Natural killer cell (primary cell): Measurements from ENCODE around the gene PAX2. TPM values are rescaled to one million over a fixed set of nuclear protein-coding genes. Genes with fewer than 3 reads are reported as not detected.

Source experiments
- ATAC-seq, 3 donors: fragments of 150-1000 bp in 2 of 3; fragments of 200-7000 bp in 1 of 3; cut with Tn5 transposase; 1 replicate in 1 of 3; 2 replicates in 2 of 3; pipeline ENCODE4 v1.10.0; 2021; ENCODE audit warnings: mild to moderate bottlenecking in 2 of 3, moderate library complexity in 2 of 3
- DNase-seq, 2 donors: peaks; one replicate each; pipeline versions ENCODE4 v3.0.0 to v3.0.0-alpha.2; 2013 to 2021; ENCODE audit warnings: mixed read lengths in 1 of 2
- H3K27ac ChIP-seq: one replicate; pipeline ENCODE4 v1.5.1; 2013; ENCODE audit warnings: mild to moderate bottlenecking, low read length
- H3K27me3 ChIP-seq: one replicate; pipeline ENCODE4 v1.6.1; 2013; ENCODE audit warnings: low read length; ENCODE audit not compliant: control insufficient read depth, insufficient read depth
- H3K36me3 ChIP-seq: one replicate; pipeline ENCODE4 v1.6.1; 2013; ENCODE audit warnings: low read length; ENCODE audit not compliant: control insufficient read depth, insufficient read depth
- H3K4me1 ChIP-seq: one replicate; pipeline ENCODE4 v1.6.1; 2013; ENCODE audit warnings: low read length; ENCODE audit not compliant: control insufficient read depth, insufficient read depth
- H3K4me3 ChIP-seq: one replicate; pipeline ENCODE4 v1.5.1; 2013; ENCODE audit warnings: low read length
- H3K9me3 ChIP-seq: one replicate; pipeline ENCODE4 v1.6.1; 2013; ENCODE audit warnings: low read length; ENCODE audit not compliant: control insufficient read depth, insufficient read depth
- H3K27ac Mint-ChIP-seq, 2 donors: one replicate each; pipeline ENCODE4 v1.8.0; 2022; ENCODE audit warnings: mild to moderate bottlenecking in 2 of 2, mixed read lengths in 2 of 2, moderate library complexity in 1 of 2
- H3K27me3 Mint-ChIP-seq, 2 donors: one replicate each; pipeline ENCODE4 v1.8.0; 2022; ENCODE audit warnings: low read depth in 2 of 2, mixed read lengths in 2 of 2
- H3K36me3 Mint-ChIP-seq: one replicate; pipeline ENCODE4 v1.8.0; 2022; ENCODE audit warnings: mixed read lengths
- H3K4me1 Mint-ChIP-seq, 2 donors: one replicate each; pipeline ENCODE4 v1.8.0; 2022; ENCODE audit warnings: mixed read lengths in 2 of 2
- H3K4me3 Mint-ChIP-seq: one replicate; pipeline ENCODE4 v1.8.0; 2022; ENCODE audit warnings: mild to moderate bottlenecking, moderate library complexity, mixed read lengths
- H3K9me3 Mint-ChIP-seq, 2 donors: one replicate each; pipeline ENCODE4 v1.8.0; 2022; ENCODE audit warnings: mixed read lengths in 2 of 2
- CTCF ChIP-seq: fragments of 200-600 bp; IDR thresholded peaks from one replicate; pipeline ENCODE4 v1.8.0; 2022; ENCODE audit warnings: antibody characterized with exemption
- WGBS: methylation state at CpG from one replicate; pipeline ENCODE4 v1.1.7; 2013; ENCODE audit warnings: missing lambda C conversion rate; ENCODE audit not compliant: insufficient coverage; 5-methylcytosine and 5-hydroxymethylcytosine counted together
- intact Hi-C: fragments of 100-400 bp; cut with micrococcal nuclease; formaldehyde crosslinking; loops from one replicate; pipeline ENCODE4 v1.14.2; 2022
- total RNA-seq, 4 donors: library from RNA; stranded (reverse); fragments of 120-200 nt in 1 of 4; gene quantifications; one replicate each; pipeline versions ENCODE4 v1.2.3 to v1.2.4, GENCODE V29; 2013 to 2022

Gene PAX2
- total RNA-seq, 3 donors from 2014 or later (not counting 1 experiment from before 2014, with no cell fraction given): not detected

GRCh38 chr10:100816671-100817070 is 71.3 kb downstream of the PAX2 start:
- Histone ChIP-seq H3K27ac (no peak overlapping the region), H3K27me3 (peaks cover 9% of the 10 kb centered on the region), H3K9me3 (no peaks in the 10 kb centered on the region), H3K36me3 (no peaks in the 10 kb centered on the region), H3K4me3 (no peak overlapping the region), H3K4me1 (no peaks in the 10 kb centered on the region)
- TF ChIP-seq CTCF: no peak
- DNase-seq (no peak), ATAC-seq (no peak)
- Mint-ChIP-seq H3K4me1 (no peaks in the 10 kb centered on the region), H3K4me3 (no peak overlapping the region), H3K27ac (no peak overlapping the region), H3K9me3 (no peaks in the 10 kb centered on the region), H3K27me3 (peaks cover 20 to 46% of the 10 kb centered on the region in 2 donors), H3K36me3 (no peaks in the 10 kb centered on the region)
- intact Hi-C loops: no loop called here
- 70% methylated on average over 6 of the region's 6 CpGs for WGBS

GRCh38 chr10:100817268-100817839 is 72.0 kb downstream of the PAX2 start:
- DNase-seq: no peak
- Mint-ChIP-seq H3K27ac (no peak overlapping the region), H3K36me3 (no peaks in the 10 kb centered on the region), H3K27me3 (peaks cover 21 to 47% of the 10 kb centered on the region in 2 donors), H3K4me3 (no peak overlapping the region), H3K4me1 (no peaks in the 10 kb centered on the region), H3K9me3 (no peaks in the 10 kb centered on the region)
- no peak for ATAC-seq
- peaks cover 9% of the 10 kb centered on the region for H3K27me3 ChIP-seq
- no peak overlapping the region for H3K4me3 ChIP-seq
- H3K9me3 ChIP-seq: no peaks in the 10 kb centered on the region
- WGBS: 77% methylated on average over 4 of the region's 4 CpGs
- no peak overlapping the region for H3K27ac ChIP-seq
- no peaks in the 10 kb centered on the region for H3K36me3 ChIP-seq
- H3K4me1 ChIP-seq: no peaks in the 10 kb centered on the region
- intact Hi-C loops: no loop called here
- TF ChIP-seq CTCF: no peak

- Mint-ChIP-seq H3K27me3 (peaks cover 36 to 46% of the 10 kb centered on the region in 2 donors), H3K4me1 (no peaks in the 10 kb centered on the region), H3K9me3 (no peaks in the 10 kb centered on the region), H3K36me3 (no peaks in the 10 kb centered on the region), H3K4me3 (no peak overlapping the region), H3K27ac (no peak overlapping the region)
- 96% methylated on average over 3 of the region's 6 CpGs for whole genome bisulfite sequencing
- no peak for DNase-seq
- ATAC-seq: no peak
- intact Hi-C loops: no loop called here
- no peak for TF ChIP-seq CTCF
- H3K4me3 ChIP-seq: no peak overlapping the region
- H3K27ac ChIP-seq: no peak overlapping the region
- H3K9me3 ChIP-seq: no peaks in the 10 kb centered on the region
- H3K36me3 ChIP-seq: no peaks in the 10 kb centered on the region
- H3K27me3 ChIP-seq: peaks cover 12% of the 10 kb centered on the region
- no peaks in the 10 kb centered on the region for H3K4me1 ChIP-seq
Measured at GRCh38 chr10:100819424-100819823, 74.0 kb downstream of the PAX2 start.

GRCh38 chr10:100823194-100823593 is 77.8 kb downstream of the PAX2 start:
- intact Hi-C loops: no loop called here
- DNase-seq (no peak), ATAC-seq (no peak)
- H3K4me3 Mint-ChIP-seq: no peak overlapping the region
- no peak overlapping the region for H3K27ac ChIP-seq
- H3K36me3 ChIP-seq: no peaks in the 10 kb centered on the region
- no peaks in the 10 kb centered on the region for H3K9me3 ChIP-seq
- H3K4me3 ChIP-seq: no peak overlapping the region
- H3K27me3 ChIP-seq: peaks cover 30% of the 10 kb centered on the region
- H3K4me1 Mint-ChIP-seq: peaks cover 7 to 21% of the 10 kb centered on the region in 2 donors
- no peaks in the 10 kb centered on the region for H3K9me3 Mint-ChIP-seq
- H3K27me3 Mint-ChIP-seq: peaks cover 43 to 53% of the 10 kb centered on the region in 2 donors
- 68% methylated on average over 3 of the region's 3 CpGs for WGBS
- no peak overlapping the region for H3K27ac Mint-ChIP-seq
- peaks cover 22% of the 10 kb centered on the region for H3K4me1 ChIP-seq
- no peak for TF ChIP-seq CTCF
- no peaks in the 10 kb centered on the region for H3K36me3 Mint-ChIP-seq
